ENCODE measurements around the gene RTRAF.

Gene RTRAF

GRCh38 chr14:51993285-51993920 is 4.1 kb downstream of the RTRAF start:
- no peak for DNase-seq (ENCODE audit: low read depth in 2 of 2)

DNA sequence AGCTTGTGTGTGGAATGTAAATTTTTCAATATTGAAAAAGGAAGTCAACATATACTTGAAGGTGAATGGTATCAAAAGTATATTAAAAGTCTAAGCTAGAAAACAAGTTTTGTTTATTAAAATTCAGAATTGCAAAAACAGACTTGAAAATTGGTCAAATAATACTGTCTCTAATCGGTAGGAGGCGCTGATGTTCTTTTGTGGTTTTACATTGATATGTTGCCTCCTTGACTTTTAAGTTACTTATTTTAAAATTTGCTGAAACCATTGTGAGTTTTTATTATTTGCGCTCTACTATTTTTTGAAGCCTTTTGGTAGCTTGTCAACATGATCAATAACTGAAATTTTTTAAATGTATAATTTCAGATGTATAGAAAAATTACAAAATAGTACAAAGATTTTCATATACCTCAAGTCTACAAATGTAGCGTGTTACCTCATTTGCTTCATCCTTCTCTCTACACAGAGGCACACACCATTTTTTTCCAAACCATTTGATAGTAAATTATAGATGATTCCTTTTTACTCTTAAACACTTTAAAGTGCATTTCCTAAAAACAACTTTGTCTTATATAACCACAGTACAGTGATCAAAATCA is 6.9 kb downstream of the RTRAF start:
- no peak for DNase-seq (ENCODE audit: low read depth in 2 of 2)

DNA sequence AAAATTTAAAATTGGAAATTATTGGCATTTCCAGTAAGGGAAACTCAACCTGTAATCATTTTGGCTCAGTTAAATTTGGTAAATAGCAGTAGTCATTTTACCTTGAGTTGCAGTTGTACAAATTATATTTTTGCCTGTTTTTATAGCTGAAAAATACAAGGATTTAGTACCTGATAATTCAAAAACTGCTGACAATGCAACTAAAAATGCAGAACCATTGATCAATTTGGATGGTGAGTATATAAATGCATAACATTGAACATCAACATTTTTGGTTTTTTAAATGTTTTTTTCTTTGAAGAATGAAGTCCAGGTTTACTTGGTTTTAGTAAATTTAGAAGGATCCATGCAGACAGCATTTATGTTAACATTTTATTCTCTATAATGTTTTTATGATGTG is 9.0 kb downstream of the RTRAF start:
- no peak for DNase-seq (ENCODE audit: low read depth in 2 of 2)

DNA sequence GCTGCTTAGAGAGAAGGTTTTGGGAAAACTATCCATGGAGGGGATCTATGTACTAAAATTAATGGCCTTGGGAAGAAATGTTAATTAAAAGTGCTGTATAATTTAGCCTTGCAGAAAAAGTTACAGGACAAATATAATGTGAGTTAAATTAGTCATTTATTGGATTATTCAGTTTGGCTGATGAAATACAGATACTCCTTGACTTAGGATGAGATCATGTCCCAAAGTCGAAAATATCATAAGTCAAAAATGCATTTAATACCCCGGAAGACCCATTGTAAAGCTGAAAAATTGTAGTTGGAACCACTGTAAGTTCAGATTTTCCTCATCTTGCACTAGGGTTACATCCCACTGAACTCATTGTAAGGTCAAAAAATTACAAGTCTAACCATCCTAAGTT is 9.7 kb downstream of the RTRAF start:
- DNase-seq (ENCODE audit: low read depth in 2 of 2), result no peak

DNA sequence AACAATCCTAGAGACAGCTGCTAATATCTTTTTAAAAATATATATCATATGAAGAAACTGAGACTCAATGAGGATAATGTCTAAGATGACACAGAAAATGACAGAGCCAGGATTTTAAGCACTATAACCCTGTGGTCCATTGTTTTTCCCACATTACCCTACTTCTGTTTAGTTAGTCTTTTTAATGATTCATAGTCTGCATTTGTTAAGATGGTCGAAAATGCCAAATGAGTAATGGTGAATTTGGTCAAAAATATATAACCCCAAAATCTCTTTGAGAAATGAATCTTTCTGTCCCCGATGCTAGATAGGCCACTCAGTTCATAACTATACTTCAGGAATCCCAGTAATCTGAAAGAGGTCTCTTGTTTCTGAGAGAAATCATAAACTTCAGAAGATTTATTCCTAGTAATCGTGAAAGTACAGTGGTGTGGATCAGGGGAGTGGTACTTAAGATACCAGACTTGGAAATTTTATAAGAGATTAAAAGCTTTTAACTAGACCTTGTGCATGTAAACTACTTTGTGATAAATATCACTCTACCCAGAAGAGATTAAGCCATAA is 10.8 kb downstream of the RTRAF start:
- no peak for DNase-seq (ENCODE audit: low read depth in 2 of 2)

DNA sequence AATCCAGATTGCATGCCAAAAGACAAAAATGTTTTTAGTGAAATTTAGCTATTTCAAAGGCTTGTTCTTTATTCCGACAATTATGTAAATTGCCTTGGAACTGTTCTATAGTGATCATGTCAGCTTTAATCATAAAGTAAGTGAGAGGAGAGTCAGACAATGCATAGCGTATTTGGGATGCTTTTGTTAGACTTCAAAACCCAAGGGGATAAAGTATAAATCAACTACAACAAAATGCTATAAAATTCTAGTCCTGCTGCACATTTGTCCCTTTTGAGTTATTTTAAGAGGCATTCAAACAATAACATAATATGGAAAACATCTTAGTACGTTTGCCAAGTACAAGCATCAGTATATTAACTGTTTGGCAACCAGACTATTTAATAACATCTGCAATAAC is 11.3 kb downstream of the RTRAF start:
- no peak for DNase-seq (ENCODE audit: low read depth in 2 of 2)

GRCh38 chr14:52002542-52002941 is 13.2 kb downstream of the RTRAF start:
- DNase-seq (ENCODE audit: low read depth in 2 of 2), result no peak

GRCh38 chr14:52003324-52003723 is 14.0 kb downstream of the RTRAF start:
- no peak for DNase-seq (ENCODE audit: low read depth in 2 of 2)

DNA sequence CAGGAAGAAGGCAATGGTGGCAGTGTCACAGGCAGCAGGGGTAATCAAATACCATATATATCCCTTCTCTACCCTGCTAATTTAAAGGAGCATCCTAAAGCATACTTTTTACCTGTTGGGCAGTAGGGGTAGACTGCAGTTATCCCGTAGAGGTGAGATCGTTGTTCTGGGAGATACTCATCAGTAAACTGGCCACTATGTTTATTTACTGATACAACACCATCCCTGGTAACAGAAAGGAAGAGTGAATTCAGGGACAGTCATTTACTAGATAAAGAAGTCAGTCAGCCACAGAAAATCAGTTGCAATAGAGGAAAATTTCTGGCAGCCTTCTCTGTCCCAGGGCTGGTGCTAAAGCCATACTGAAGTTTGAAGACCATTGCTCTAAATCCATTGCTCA is 16.3 kb downstream of the RTRAF start:
- DNase-seq (ENCODE audit: low read depth in 2 of 2), result no peak

- no peak for DNase-seq (ENCODE audit: low read depth in 2 of 2)
Observed at GRCh38 chr14:52006361-52006760, 17.0 kb downstream of the RTRAF start.

- DNase-seq (ENCODE audit: low read depth in 2 of 2), result no peak
Observed at GRCh38 chr14:52007211-52007610, 17.9 kb downstream of the RTRAF start.

- no peak for DNase-seq (ENCODE audit: low read depth in 2 of 2)
Observed at GRCh38 chr14:52007637-52008036, 18.3 kb downstream of the RTRAF start.

GRCh38 chr14:52008136-52008535 is 18.8 kb downstream of the RTRAF start:
- no peak for DNase-seq (ENCODE audit: low read depth in 2 of 2)

- DNase-seq (ENCODE audit: low read depth in 2 of 2), result no peak
Observed at GRCh38 chr14:52010173-52010693, 20.9 kb downstream of the RTRAF start.

DNA sequence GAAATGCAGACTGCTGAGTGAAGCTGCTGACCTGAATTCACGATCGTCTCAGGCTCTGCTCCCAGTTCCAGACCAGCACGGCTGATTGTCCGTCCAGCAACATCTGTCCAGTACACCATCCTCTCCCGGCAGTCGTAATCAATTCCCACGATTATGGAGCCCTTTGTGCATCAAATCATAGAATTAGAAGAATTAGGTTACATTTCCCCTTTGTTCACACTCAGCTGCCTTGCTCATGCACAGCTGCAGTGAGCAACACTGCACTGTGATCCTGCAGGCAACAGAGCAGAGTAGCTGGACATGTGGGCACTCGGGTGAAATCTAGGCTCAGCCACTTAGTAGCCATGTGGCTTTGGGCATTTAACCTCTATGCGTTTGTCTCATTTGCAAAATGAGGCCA is 22.2 kb downstream of the RTRAF start:
- DNase-seq (ENCODE audit: low read depth in 2 of 2), result no peak

DNA sequence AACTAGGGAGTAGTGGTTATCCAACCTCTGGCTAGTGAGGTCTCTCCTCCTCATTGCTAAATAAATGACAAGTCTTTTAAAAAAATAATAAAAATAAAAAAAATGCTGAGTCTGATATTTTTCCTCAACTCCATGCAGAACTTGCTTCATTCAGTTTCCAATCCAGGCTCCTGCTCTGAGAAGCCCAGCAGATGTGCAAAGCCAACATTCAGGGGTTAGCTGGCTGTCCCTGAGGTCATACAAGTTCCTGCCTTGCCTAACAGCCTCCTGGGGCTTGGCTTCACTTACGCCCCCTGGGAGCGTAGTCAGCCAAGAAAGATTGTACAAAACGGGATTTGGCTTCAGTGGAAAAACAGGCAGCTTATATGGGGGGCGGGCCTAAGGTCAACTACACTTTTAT is 23.3 kb downstream of the RTRAF start:
- DNase-seq (ENCODE audit: low read depth in 2 of 2), result no peak

DNA sequence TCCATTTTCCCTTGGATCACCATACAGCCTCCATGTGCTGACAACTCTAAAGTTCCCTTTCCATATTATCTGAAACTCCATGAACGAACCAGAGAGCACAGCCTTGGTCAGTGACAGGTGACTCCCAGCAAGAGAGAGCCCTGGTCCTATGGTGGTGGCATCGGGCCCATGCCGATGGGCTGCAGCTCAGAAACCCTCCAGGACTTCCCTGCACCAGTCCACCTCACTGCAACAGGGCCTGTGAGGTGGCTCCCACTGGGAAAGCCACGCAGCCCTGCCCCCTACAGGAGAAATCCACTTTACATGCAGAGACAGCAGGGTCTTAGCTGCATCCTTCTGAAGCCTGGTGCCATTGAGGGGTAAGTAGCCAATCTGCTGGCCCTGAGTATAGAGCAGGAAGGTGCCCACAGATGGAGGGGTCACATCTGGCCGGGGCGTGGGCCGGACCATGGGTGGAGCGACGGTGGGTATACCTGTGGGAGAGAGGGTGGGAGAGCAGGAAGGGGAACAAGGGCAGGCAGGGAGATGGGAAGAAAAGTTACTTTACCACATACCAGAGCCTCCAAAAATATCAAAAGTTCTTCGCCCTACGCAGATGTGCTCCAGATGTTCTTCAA is 24.7 kb downstream of the RTRAF start:
- DNase-seq (ENCODE audit: low read depth in 2 of 2), result no peak

DNA sequence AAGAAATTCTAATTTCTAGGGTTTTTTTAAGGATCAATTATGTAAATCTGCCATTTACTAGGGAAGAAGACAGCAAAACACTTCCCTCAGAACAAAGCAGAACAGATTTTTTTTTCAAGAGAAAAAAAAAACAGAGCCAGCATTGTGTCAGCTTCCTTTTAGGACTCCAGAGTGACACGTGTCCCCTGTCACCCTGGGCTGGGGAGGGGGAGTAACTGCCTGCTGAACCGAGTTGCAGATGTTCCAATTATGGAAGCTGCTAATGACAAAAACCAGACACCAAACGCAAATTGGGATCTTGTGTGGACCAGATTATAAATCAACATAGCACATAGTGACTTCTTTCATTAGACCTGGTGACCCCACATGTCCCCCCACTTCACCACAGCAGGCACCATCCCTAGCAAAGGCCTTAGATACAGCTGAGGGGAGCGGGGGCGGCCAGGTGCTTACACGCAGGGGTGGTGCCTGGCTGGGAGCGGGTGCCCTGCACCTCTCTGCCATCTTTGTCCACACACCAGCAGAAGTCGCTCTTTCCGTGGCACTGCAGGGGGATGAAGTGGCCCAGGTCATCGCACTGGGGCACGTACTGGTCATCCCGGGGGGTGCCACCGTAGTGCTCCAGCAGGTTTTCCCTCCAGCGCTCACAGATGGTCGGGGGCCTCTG is 25.4 kb downstream of the RTRAF start:
- DNase-seq (ENCODE audit: low read depth in 2 of 2), result no peak

DNA sequence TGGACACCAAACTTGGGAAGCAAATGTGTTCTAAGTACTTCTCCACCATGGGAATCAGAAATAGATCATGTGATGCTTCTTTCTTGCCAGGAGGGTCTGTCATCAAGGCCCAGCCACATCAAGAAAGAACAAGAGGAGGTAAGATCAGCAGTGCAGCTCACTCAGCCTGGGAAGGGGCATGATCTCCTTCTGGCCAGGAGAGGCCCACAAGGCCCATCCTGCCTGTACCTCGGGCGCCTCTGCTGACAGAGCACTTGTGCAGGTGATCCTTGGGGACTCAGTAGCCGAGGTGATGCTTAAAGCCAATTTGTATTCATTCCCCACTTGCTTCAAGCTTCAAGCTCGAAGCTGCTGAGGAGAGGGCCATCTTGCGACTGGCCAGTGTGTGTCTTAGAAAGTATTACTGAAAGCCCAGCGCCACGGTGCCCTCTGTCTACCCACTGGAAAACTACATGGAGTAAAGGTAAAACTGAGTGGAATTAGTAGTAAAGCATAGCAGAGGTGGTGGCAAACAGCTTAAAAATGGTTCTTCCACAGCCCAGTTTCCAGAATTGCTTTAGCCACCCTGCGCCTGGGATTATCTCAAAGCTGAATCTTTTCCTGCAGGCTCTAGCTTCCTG is 26.2 kb downstream of the RTRAF start:
- DNase-seq (ENCODE audit: low read depth in 2 of 2), result no peak

GRCh38 chr14:52018252-52018651 is 28.9 kb downstream of the RTRAF start:
- DNase-seq (ENCODE audit: low read depth in 2 of 2), result no peak

GRCh38 chr14:52018970-52019369 is 29.6 kb downstream of the RTRAF start:
- DNase-seq (ENCODE audit: low read depth in 2 of 2), result no peak

DNA sequence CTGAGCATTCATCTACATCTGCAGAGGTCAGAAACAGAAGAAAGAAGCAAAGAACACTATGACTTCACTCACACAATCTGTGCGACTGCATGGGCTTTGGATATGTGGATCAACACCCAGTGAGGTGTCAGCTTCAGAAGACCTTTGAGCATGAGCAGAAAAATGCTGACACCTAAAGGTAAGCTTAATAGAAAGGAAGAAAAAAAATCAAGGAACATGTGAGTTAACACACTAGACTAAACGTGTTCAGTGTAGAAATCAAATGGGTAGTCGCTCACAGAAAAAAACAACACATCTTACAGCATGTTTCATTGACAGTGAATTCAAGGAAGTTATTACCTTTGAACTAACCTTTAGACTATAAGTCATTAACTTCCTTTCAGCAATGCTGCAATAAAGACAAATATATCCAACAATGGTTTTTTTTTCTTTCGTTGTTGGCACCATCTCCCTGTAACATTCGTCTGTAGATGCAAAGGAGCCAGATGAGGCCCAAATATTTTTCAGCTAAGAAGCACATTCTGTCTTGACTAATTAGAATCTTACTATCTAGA is 30.9 kb downstream of the RTRAF start:
- DNase-seq (ENCODE audit: low read depth in 2 of 2), result no peak
